NCI-H2029 treated with DMSO at 0.1 percent for 48 hours (cell line): ENCODE measurements around the gene BICD1.
"Not testable (repeated sequence)": the region's sequence is repeated elsewhere in the genome, so short reads cannot be mapped to it uniquely, and the experiment has no call there.

Experiments
- DNase-seq: peaks from one replicate; lab custom pipeline; 2025; lab: John Stamatoyannopoulos, UW

The BICD1 gene

GRCh38 chr12:32248441-32249140, 141.9 kb downstream of the BICD1 start:
- DNase-seq = no peak

- DNase-seq = no peak
Observed at GRCh38 chr12:32249777-32250176, 143.1 kb downstream of the BICD1 start.

- no peak for DNase-seq
Observed at GRCh38 chr12:32252199-32253073, 145.8 kb downstream of the BICD1 start.

GRCh38 chr12:32253154-32253790, 146.6 kb downstream of the BICD1 start:
- no peak for DNase-seq

- no peak for DNase-seq
Observed at GRCh38 chr12:32254260-32254956, 147.8 kb downstream of the BICD1 start.

GRCh38 chr12:32255588-32255987, 148.9 kb downstream of the BICD1 start:
- no peak for DNase-seq

- DNase-seq = no peak
Observed at GRCh38 chr12:32257695-32258496, 151.2 kb downstream of the BICD1 start.

GRCh38 chr12:32260696-32261095, 154.0 kb downstream of the BICD1 start:
- DNase-seq = no peak

GRCh38 chr12:32261638-32262037, 155.0 kb downstream of the BICD1 start:
- DNase-seq = no peak

GRCh38 chr12:32264961-32265360, 158.3 kb downstream of the BICD1 start:
- DNase-seq = no peak

GRCh38 chr12:32265456-32265855, 158.8 kb downstream of the BICD1 start:
- DNase-seq = no peak

GRCh38 chr12:32265951-32266350, 159.3 kb downstream of the BICD1 start:
- no peak for DNase-seq

GRCh38 chr12:32266756-32267155, 160.1 kb downstream of the BICD1 start:
- no peak for DNase-seq

GRCh38 chr12:32270818-32271710, 164.4 kb downstream of the BICD1 start:
- no peak for DNase-seq

- DNase-seq = no peak
Observed at GRCh38 chr12:32272465-32272864, 165.8 kb downstream of the BICD1 start.

- no peak for DNase-seq
Observed at GRCh38 chr12:32273063-32273522, 166.4 kb downstream of the BICD1 start.

- no peak for DNase-seq
Observed at GRCh38 chr12:32273712-32274111, 167.1 kb downstream of the BICD1 start.

- no peak for DNase-seq
Observed at GRCh38 chr12:32274665-32275064, 168.0 kb downstream of the BICD1 start.

- DNase-seq = not testable (repeated sequence)
Observed at GRCh38 chr12:32275520-32275919, 168.9 kb downstream of the BICD1 start.

GRCh38 chr12:32277774-32278173, 171.1 kb downstream of the BICD1 start:
- DNase-seq = no peak
